Vagina (tissue), 2 donors: ENCODE measurements around the gene WFDC5. TPM values are rescaled to one million over a fixed set of nuclear protein-coding genes. Genes with fewer than 3 reads are reported as not detected.
A peak's percentile ranks its signal among the peaks of the same experiment; 100 is the strongest.

Experiments used
- DNase-seq, 2 donors: peaks; one replicate each; pipeline ENCODE4 v3.0.0-alpha.2; 2017; ENCODE audit errors: extremely low spot score in 2 of 2
- H3K27ac ChIP-seq: fragments of 200-600 bp; sonication (generic); one replicate; pipeline ENCODE4 v1.5.1; 2019
- H3K27me3 ChIP-seq: fragments of 200-600 bp; sonication (generic); one replicate; pipeline ENCODE4 v1.5.1; 2019
- H3K36me3 ChIP-seq, 2 donors: fragments of 200-600 bp; sonication (generic); one replicate each; pipeline ENCODE4 v1.5.1; 2017 to 2019
- H3K4me1 ChIP-seq: fragments of 200-600 bp; sonication (generic); one replicate; pipeline ENCODE4 v1.5.1; 2019
- H3K4me3 ChIP-seq, 2 donors: fragments of 200-600 bp; sonication (generic); 1 replicate in 1 of 2; 2 replicates in 1 of 2; pipeline ENCODE4 v1.5.1; 2016 to 2019
- H3K9me3 ChIP-seq: fragments of 200-600 bp; sonication (generic); one replicate; pipeline ENCODE4 v1.5.1; 2019
- POLR2A ChIP-seq, 2 donors: fragments of 450-650 bp; IDR thresholded peaks; one replicate each; pipeline ENCODE4 v1.6.1; 2017; ENCODE audit warnings: antibody characterized with exemption in 2 of 2, mild to moderate bottlenecking in 2 of 2, moderate library complexity in 2 of 2
- POLR2AphosphoS5 ChIP-seq, 2 donors: sonication (generic); formaldehyde crosslinking; IDR thresholded peaks; one replicate each; pipeline ENCODE4 v1.9.0; 2017; ENCODE audit warnings: antibody characterized with exemption in 2 of 2, mild to moderate bottlenecking in 2 of 2, low read depth in 1 of 2; ENCODE audit not compliant: insufficient read depth in 1 of 2
- intact Hi-C: fragments of 100-400 bp; cut with DNase I; formaldehyde crosslinking; loops from one replicate; pipeline ENCODE4 v1.15.1; 2023
- total RNA-seq: library from RNA; depleted of rRNA; stranded (reverse); fragments of >200 nt; gene quantifications from one replicate; pipeline ENCODE4 v1.2.3, GENCODE V29; 2016
- TF ChIP-seq, protein P1 (sequence below), 3 experiments: fragments of 450-650 bp in 2 of 3; fragments of 200-600 bp in 1 of 3; sonication (generic) in 1 of 3; IDR thresholded peaks; one replicate each; pipeline ENCODE4 v1.5.1; 2017 to 2019; ENCODE audit warnings: antibody characterized with exemption in 3 of 3, mild to moderate bottlenecking in 2 of 3, moderate library complexity in 2 of 3

WFDC5 gene
- total RNA-seq, 1 donor from 2014 or later = 6.1 TPM

GRCh38 chr20:45113865-45114264 is 1.1 kb downstream of the WFDC5 start:
- no peak for DNase-seq
- Histone ChIP-seq H3K27me3 (no peaks in the 10 kb centered on the region), H3K27ac (no peak overlapping the region), H3K4me1 (peaks cover 7% of the 10 kb centered on the region), H3K4me3 (no peak overlapping the region), H3K36me3 (no peaks in the 10 kb centered on the region), H3K9me3 (no peaks in the 10 kb centered on the region)
- intact Hi-C loops = no loop called here
- TF ChIP-seq POLR2AphosphoS5 (IDR thresholded peaks at IDR 0.05; ENCODE audit: insufficient read depth in 1 of 2, low read depth in 1 of 2) = no peak

GRCh38 chr20:45112754-45113153 is 2.2 kb downstream of the WFDC5 start:
- Histone ChIP-seq H3K27me3 (no peaks in the 10 kb centered on the region), H3K4me1 (peaks cover 7% of the 10 kb centered on the region), H3K4me3 (no peak overlapping the region), H3K9me3 (no peaks in the 10 kb centered on the region), H3K36me3 (no peaks in the 10 kb centered on the region), H3K27ac (no peak overlapping the region)
- DNase-seq = no peak
- no peak for TF ChIP-seq POLR2A (IDR thresholded peaks at IDR 0.05)
- TF ChIP-seq, protein P1, sequence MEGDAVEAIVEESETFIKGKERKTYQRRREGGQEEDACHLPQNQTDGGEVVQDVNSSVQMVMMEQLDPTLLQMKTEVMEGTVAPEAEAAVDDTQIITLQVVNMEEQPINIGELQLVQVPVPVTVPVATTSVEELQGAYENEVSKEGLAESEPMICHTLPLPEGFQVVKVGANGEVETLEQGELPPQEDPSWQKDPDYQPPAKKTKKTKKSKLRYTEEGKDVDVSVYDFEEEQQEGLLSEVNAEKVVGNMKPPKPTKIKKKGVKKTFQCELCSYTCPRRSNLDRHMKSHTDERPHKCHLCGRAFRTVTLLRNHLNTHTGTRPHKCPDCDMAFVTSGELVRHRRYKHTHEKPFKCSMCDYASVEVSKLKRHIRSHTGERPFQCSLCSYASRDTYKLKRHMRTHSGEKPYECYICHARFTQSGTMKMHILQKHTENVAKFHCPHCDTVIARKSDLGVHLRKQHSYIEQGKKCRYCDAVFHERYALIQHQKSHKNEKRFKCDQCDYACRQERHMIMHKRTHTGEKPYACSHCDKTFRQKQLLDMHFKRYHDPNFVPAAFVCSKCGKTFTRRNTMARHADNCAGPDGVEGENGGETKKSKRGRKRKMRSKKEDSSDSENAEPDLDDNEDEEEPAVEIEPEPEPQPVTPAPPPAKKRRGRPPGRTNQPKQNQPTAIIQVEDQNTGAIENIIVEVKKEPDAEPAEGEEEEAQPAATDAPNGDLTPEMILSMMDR (IDR thresholded peaks at IDR 0.05) = no peak
- no peak for TF ChIP-seq POLR2AphosphoS5 (IDR thresholded peaks at IDR 0.05; ENCODE audit: insufficient read depth in 1 of 2, low read depth in 1 of 2)
- intact Hi-C loops = no loop called here

- intact Hi-C loops = no loop called here
- Histone ChIP-seq H3K4me3 (no peak overlapping the region), H3K4me1 (peaks cover 7% of the 10 kb centered on the region), H3K27me3 (no peaks in the 10 kb centered on the region), H3K36me3 (no peaks in the 10 kb centered on the region), H3K27ac (no peak overlapping the region), H3K9me3 (no peaks in the 10 kb centered on the region)
- DNase-seq = no peak
- TF ChIP-seq, protein P1 (IDR thresholded peaks at IDR 0.05) = peak in 1 of 3 experiments; percentile 15
- TF ChIP-seq POLR2A (IDR thresholded peaks at IDR 0.05) = no peak
These were observed 3.0 kb downstream of the WFDC5 start for GRCh38 chr20:45111799-45112471.

DNA sequence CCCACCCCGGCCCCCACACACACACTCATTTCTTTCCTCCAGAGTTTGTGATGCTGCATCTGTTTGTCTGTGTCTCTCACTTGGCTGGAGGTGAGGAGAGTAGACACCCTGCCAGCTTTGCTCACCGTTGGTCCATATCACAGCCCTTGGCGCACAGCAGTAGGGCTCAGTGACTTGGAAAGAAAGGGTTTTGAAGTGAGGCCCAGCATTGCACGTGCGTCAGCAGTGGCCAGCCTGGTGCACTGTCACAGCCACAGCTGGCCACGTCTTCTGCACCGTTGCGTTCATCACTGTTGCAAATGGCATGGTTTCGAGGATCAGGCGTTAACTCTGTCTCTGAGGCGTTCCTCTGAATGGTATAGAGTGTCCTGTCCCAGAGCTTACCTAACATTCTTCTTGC is 3.7 kb downstream of the WFDC5 start:
- no peak for DNase-seq
- H3K4me3 ChIP-seq = no peak overlapping the region
- H3K27me3 ChIP-seq = no peaks in the 10 kb centered on the region
- H3K27ac ChIP-seq = no peak overlapping the region
- no peaks in the 10 kb centered on the region for H3K36me3 ChIP-seq
- H3K9me3 ChIP-seq = no peaks in the 10 kb centered on the region
- TF ChIP-seq POLR2AphosphoS5 (IDR thresholded peaks at IDR 0.05; ENCODE audit: insufficient read depth in 1 of 2, low read depth in 1 of 2) (no peak), POLR2A (IDR thresholded peaks at IDR 0.05) (no peak)
- TF ChIP-seq, protein P1 (IDR thresholded peaks at IDR 0.05) = no peak
- intact Hi-C loops = no loop called here
- peaks cover 7% of the 10 kb centered on the region for H3K4me1 ChIP-seq

DNA sequence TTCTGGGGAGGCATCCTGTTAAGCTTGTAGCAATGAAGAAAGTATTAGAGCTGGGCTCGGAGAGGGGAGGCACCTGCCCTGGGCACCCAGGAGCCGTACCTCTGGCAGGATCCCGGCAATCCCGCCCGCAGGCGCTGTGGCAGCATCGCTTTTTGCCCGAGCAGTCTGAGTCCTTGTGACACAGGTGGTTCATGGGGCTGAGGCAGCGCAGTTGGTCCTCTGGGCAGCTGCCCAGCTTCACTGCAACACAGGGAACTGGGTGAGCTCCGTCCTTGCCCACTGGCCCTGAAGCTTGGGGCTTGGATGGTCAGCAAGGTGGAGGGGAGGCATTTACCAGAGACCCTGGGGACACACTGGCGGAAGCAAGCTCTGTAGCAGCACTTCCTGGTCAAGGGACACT is 4.7 kb downstream of the WFDC5 start:
- TF ChIP-seq, protein P1 (IDR thresholded peaks at IDR 0.05) = no peak
- TF ChIP-seq POLR2AphosphoS5 (IDR thresholded peaks at IDR 0.05; ENCODE audit: insufficient read depth in 1 of 2, low read depth in 1 of 2) = no peak
- no peak for TF ChIP-seq POLR2A (IDR thresholded peaks at IDR 0.05)
- H3K4me1 ChIP-seq = peaks cover 5% of the 10 kb centered on the region
- intact Hi-C loops = no loop called here
- no peak for DNase-seq
- no peak overlapping the region for H3K4me3 ChIP-seq
- no peaks in the 10 kb centered on the region for H3K27me3 ChIP-seq
- no peaks in the 10 kb centered on the region for H3K9me3 ChIP-seq
- no peak overlapping the region for H3K27ac ChIP-seq
- no peaks in the 10 kb centered on the region for H3K36me3 ChIP-seq
